Thymus (tissue), 11 donors: ENCODE data around the gene MMADHC. TPM values are rescaled to one million over a fixed set of nuclear protein-coding genes. Genes with fewer than 3 reads are reported as not detected.

Source experiments
- DNase-seq, 9 donors: peaks; one replicate each; pipeline ENCODE4 v3.0.0-alpha.2; 2013; ENCODE audit warnings: low spot score in 9 of 9, low read depth in 6 of 9, missing footprints in 1 of 9
- H3K27ac ChIP-seq, 2 donors: one replicate each; pipeline ENCODE4 v1.5.1; 2013; ENCODE audit warnings: control low read depth in 1 of 2, low read depth in 1 of 2, low read length in 1 of 2, mild to moderate bottlenecking in 1 of 2, moderate library complexity in 1 of 2
- H3K27me3 ChIP-seq, 2 donors: one replicate each; pipeline ENCODE4 v1.5.1; 2013; ENCODE audit warnings: low read length in 1 of 2; ENCODE audit not compliant: control insufficient read depth in 2 of 2, insufficient read depth in 1 of 2
- H3K36me3 ChIP-seq, 2 donors: one replicate each; pipeline ENCODE4 v1.5.1; 2013; ENCODE audit warnings: low read length in 1 of 2, mild to moderate bottlenecking in 1 of 2, moderate library complexity in 1 of 2; ENCODE audit not compliant: control insufficient read depth in 2 of 2, insufficient read depth in 2 of 2
- H3K4me1 ChIP-seq, 2 donors: one replicate each; pipeline ENCODE4 v1.5.1; 2013; ENCODE audit warnings: low read length in 2 of 2; ENCODE audit not compliant: control insufficient read depth in 2 of 2, insufficient read depth in 2 of 2
- H3K4me3 ChIP-seq, 2 donors: one replicate each; pipeline ENCODE4 v1.5.1; 2013; ENCODE audit warnings: low read length in 2 of 2, control low read depth in 1 of 2, mild to moderate bottlenecking in 1 of 2
- H3K9me3 ChIP-seq, 2 donors: one replicate each; pipeline ENCODE4 v1.5.1; 2013; ENCODE audit warnings: low read length in 1 of 2, mild to moderate bottlenecking in 1 of 2; ENCODE audit not compliant: control insufficient read depth in 2 of 2, insufficient read depth in 1 of 2
- WGBS: extraction: QIAGEN DNeasy Blood & Tissue Kit; methylation state at CpG from one replicate; pipeline ENCODE4 v1.1.7; 2013; 5-methylcytosine and 5-hydroxymethylcytosine counted together
- polyA plus RNA-seq: library from polyadenylated mRNA; stranded (reverse); fragments of 200-250 nt; gene quantifications from one replicate; pipeline ENCODE4 v1.2.3, GENCODE V29; 2013
- total RNA-seq: library from RNA; stranded (reverse); fragments of 120-200 nt; gene quantifications from one replicate; pipeline ENCODE4 v1.2.4, GENCODE V29; 2013
- donor health status: healthy.

MMADHC gene
- total and polyA plus RNA-seq, 2 donors = 95.9 to 131 TPM

GRCh38 chr2:149597668-149598326 lies 10.2 kb upstream of the MMADHC start:
- no peak overlapping the region for H3K27ac ChIP-seq
- 49% methylated on average over 13 of the region's 13 CpGs for WGBS
- no peaks in the 10 kb centered on the region for H3K4me1 ChIP-seq
- H3K4me3 ChIP-seq = no peak overlapping the region
- H3K27me3 ChIP-seq = peaks cover 0 to 3% of the 10 kb centered on the region in 2 donors
- H3K9me3 ChIP-seq = no peaks in the 10 kb centered on the region
- DNase-seq = peak; percentile 18 to 72 (median 46)
- H3K36me3 ChIP-seq = no peaks in the 10 kb centered on the region

GRCh38 chr2:149597050-149597667 lies 9.6 kb upstream of the MMADHC start:
- no peak overlapping the region for H3K4me3 ChIP-seq
- 38% methylated on average over 7 of the region's 7 CpGs for WGBS
- H3K27me3 ChIP-seq = peaks cover 0 to 3% of the 10 kb centered on the region in 2 donors
- H3K27ac ChIP-seq = no peak overlapping the region
- H3K9me3 ChIP-seq = no peaks in the 10 kb centered on the region
- H3K4me1 ChIP-seq = no peaks in the 10 kb centered on the region
- DNase-seq = no peak
- no peaks in the 10 kb centered on the region for H3K36me3 ChIP-seq

GRCh38 chr2:149596471-149596870 lies 8.9 kb upstream of the MMADHC start:
- WGBS = 96% methylated on average over 7 of the region's 7 CpGs
- no peak for DNase-seq
- H3K27ac ChIP-seq = no peak overlapping the region
- peaks cover 2 to 3% of the 10 kb centered on the region in 2 donors for H3K27me3 ChIP-seq
- no peaks in the 10 kb centered on the region for H3K36me3 ChIP-seq
- H3K9me3 ChIP-seq = no peaks in the 10 kb centered on the region
- no peak overlapping the region for H3K4me3 ChIP-seq
- no peaks in the 10 kb centered on the region for H3K4me1 ChIP-seq

- WGBS = 100% methylated on average over 1 of the region's 1 CpG
- Histone ChIP-seq H3K27ac (no peak overlapping the region), H3K27me3 (peaks cover 2 to 3% of the 10 kb centered on the region in 2 donors), H3K36me3 (no peaks in the 10 kb centered on the region), H3K9me3 (no peaks in the 10 kb centered on the region), H3K4me1 (no peaks in the 10 kb centered on the region), H3K4me3 (no peak overlapping the region)
- no peak for DNase-seq
These were observed 7.7 kb upstream of the MMADHC start for GRCh38 chr2:149595056-149595963.

GRCh38 chr2:149594411-149594810 lies 6.8 kb upstream of the MMADHC start:
- no peaks in the 10 kb centered on the region for H3K9me3 ChIP-seq
- peaks cover 2 to 3% of the 10 kb centered on the region in 2 donors for H3K27me3 ChIP-seq
- H3K27ac ChIP-seq = no peak overlapping the region
- no peak overlapping the region for H3K4me3 ChIP-seq
- DNase-seq = no peak
- H3K4me1 ChIP-seq = no peaks in the 10 kb centered on the region
- 95% methylated on average over 2 of the region's 2 CpGs for WGBS
- H3K36me3 ChIP-seq = no peaks in the 10 kb centered on the region

GRCh38 chr2:149587950-149588487 lies 444 bp upstream of the MMADHC start:
- peaks cover 0 to 14% of the 10 kb centered on the region in 2 donors for H3K36me3 ChIP-seq
- H3K4me1 ChIP-seq = peaks cover 3 to 6% of the 10 kb centered on the region in 2 donors
- DNase-seq = no peak
- no peak overlapping the region for H3K27ac ChIP-seq
- H3K4me3 ChIP-seq = peak overlapping the region; percentile 82 to 99
- H3K9me3 ChIP-seq = no peaks in the 10 kb centered on the region
- 60% methylated on average over 10 of the region's 10 CpGs for WGBS
- peaks cover 0 to 2% of the 10 kb centered on the region in 2 donors for H3K27me3 ChIP-seq

GRCh38 chr2:149586898-149587219 lies 716 bp downstream of the MMADHC start:
- H3K27ac ChIP-seq = peak overlapping the region; percentile 91 to 96
- H3K4me1 ChIP-seq = peaks cover 3 to 6% of the 10 kb centered on the region in 2 donors
- peak overlapping the region; percentile 82 to 99 for H3K4me3 ChIP-seq
- no peaks in the 10 kb centered on the region for H3K27me3 ChIP-seq
- whole genome bisulfite sequencing = under 1% methylated on average over 7 of the region's 7 CpGs
- peaks cover 2 to 25% of the 10 kb centered on the region in 2 donors for H3K36me3 ChIP-seq
- peak in 2 of 9 donors; percentile 8 to 26 for DNase-seq
- H3K9me3 ChIP-seq = no peaks in the 10 kb centered on the region

- WGBS = 73% methylated on average over 3 of the region's 3 CpGs
- H3K27ac ChIP-seq = no peak overlapping the region
- H3K36me3 ChIP-seq = peaks cover 3 to 31% of the 10 kb centered on the region in 2 donors
These were observed 1.5 kb downstream of the MMADHC start for GRCh38 chr2:149586063-149586462.

More at GRCh38 chr2:149586063-149586462, 1.5 kb downstream of the MMADHC start:
- peaks cover 3 to 6% of the 10 kb centered on the region in 2 donors for H3K4me1 ChIP-seq
- H3K9me3 ChIP-seq = no peaks in the 10 kb centered on the region
- H3K27me3 ChIP-seq = no peaks in the 10 kb centered on the region
- DNase-seq = peak in 2 of 9 donors; percentile 16 to 45
- H3K4me3 ChIP-seq = peak overlapping the region; percentile 82 to 99
